A673 (cell line): ENCODE data around the gene CRACDL. TPM values are rescaled to one million over a fixed set of nuclear protein-coding genes. Genes with fewer than 3 reads are reported as not detected.

Source experiments
- BruUV-seq: library from RNA; stranded (reverse); fragments of 400-500 nt; replicated peaks from 2 replicates; lab custom pipeline; 2021; lab: Mats Ljungman, UMichigan
- CTCF ChIA-PET: fragments of 300-600 bp; sonication (Branson Sonifier 250); formaldehyde crosslinking; loops from one replicate; lab custom pipeline; 2022; ENCODE audit warnings: antibody characterized with exemption; lab: Charles Lee
- POLR2A ChIA-PET: fragments of 300-600 bp; sonication (Branson Sonifier 250); formaldehyde crosslinking; loops from one replicate; lab custom pipeline; 2022; ENCODE audit warnings: antibody characterized with exemption; ENCODE audit not compliant: low non-redundant PET; lab: Charles Lee
- DNase-seq: peaks from one replicate; pipeline ENCODE4 v3.0.0-alpha.2; 2015; ENCODE audit warnings: low spot score
- H3K27ac ChIP-seq: fragments of 200-600 bp; sonication (generic); 2 replicates; pipeline ENCODE4 v1.5.1; 2016; ENCODE audit warnings: mixed run types, low read depth, mild to moderate bottlenecking, mixed read lengths, antibody characterized with exemption, low read length; ENCODE audit not compliant: poor library complexity, severe bottlenecking
- H3K27me3 ChIP-seq: fragments of 200-600 bp; sonication (generic); replicated peaks from 2 replicates; pipeline ENCODE4 v1.6.1; 2017; ENCODE audit warnings: mixed run types, low read depth, mild to moderate bottlenecking, mixed read lengths, antibody characterized with exemption, low read length; ENCODE audit not compliant: insufficient read depth, poor library complexity
- H3K36me3 ChIP-seq: fragments of 200-600 bp; sonication (generic); 2 replicates; pipeline ENCODE4 v1.6.1; 2016; ENCODE audit warnings: mixed run types, mild to moderate bottlenecking, mixed read lengths, antibody characterized with exemption, low read length; ENCODE audit not compliant: insufficient read depth, poor library complexity, severe bottlenecking
- H3K4me1 ChIP-seq: fragments of 200-600 bp; sonication (generic); 2 replicates; pipeline ENCODE4 v1.6.1; 2017; ENCODE audit warnings: mixed run types, mild to moderate bottlenecking, mixed read lengths, antibody characterized with exemption, low read length; ENCODE audit not compliant: insufficient read depth, poor library complexity, severe bottlenecking
- H3K4me3 ChIP-seq: fragments of 200-600 bp; sonication (generic); 2 replicates; pipeline ENCODE4 v1.5.1; 2016; ENCODE audit warnings: low read depth, mixed run types, mild to moderate bottlenecking, mixed read lengths, low read length; ENCODE audit not compliant: poor library complexity, severe bottlenecking
- H3K9me3 ChIP-seq: fragments of 200-600 bp; sonication (generic); 2 replicates; pipeline ENCODE4 v1.6.1; 2016; ENCODE audit warnings: mixed run types, low read depth, mild to moderate bottlenecking, mixed read lengths, antibody characterized with exemption, low read length; ENCODE audit not compliant: poor library complexity, severe bottlenecking
- EZH2 ChIP-seq: fragments of 200-600 bp; sonication (generic); IDR thresholded peaks from 2 replicates; pipeline ENCODE4 v1.6.1; 2017; ENCODE audit warnings: borderline replicate concordance, low read depth, mild to moderate bottlenecking, mixed read lengths, antibody characterized with exemption, low read length; ENCODE audit not compliant: poor library complexity, severe bottlenecking
- intact Hi-C: fragments of 100-400 bp; cut with micrococcal nuclease; formaldehyde crosslinking; loops from one replicate; pipeline ENCODE4 v1.10.0; 2022; ENCODE audit not compliant: unreplicated experiment
- total RNA-seq: library from RNA; stranded (reverse); gene quantifications from 2 replicates; pipeline ENCODE4 v1.2.3, GENCODE V29; 2021
- TF ChIP-seq, protein P1 (sequence below): fragments of 300-800, 200-600 bp; sonication (generic); conservative IDR thresholded peaks from 2 replicates; pipeline ENCODE4 v1.5.1; 2017; ENCODE audit warnings: low read depth, mild to moderate bottlenecking, antibody characterized with exemption, low read length, moderate library complexity, mixed read lengths

Gene CRACDL
- total RNA-seq, 1 experiment from 2014 or later: not detected

DNA sequence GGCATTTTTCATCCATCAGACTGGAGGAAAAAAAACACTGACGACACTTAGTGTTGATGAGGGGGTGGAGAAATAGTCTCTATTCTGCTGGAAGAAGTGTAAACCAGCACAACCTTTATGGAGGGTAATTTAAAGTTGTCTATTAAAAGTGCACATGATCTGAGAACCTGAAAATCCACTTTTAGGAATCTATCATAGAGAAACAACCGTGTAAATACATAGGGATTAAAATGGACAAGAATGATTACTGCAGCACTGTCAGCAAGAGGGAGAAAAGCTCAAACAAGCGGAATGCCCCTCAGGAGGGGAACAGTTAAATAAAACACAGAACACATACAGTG, 125.5 kb downstream of the CRACDL start:
- H3K4me1 ChIP-seq: peaks cover 4% of the 10 kb centered on the region
- DNase-seq: no peak
- CTCF ChIA-PET: no interaction called here
- H3K27ac ChIP-seq: no peak overlapping the region
- H3K9me3 ChIP-seq: no peaks in the 10 kb centered on the region
- BruUV-seq: no TSS peak
- intact Hi-C loops: no loop called here
- TF ChIP-seq, protein P1, sequence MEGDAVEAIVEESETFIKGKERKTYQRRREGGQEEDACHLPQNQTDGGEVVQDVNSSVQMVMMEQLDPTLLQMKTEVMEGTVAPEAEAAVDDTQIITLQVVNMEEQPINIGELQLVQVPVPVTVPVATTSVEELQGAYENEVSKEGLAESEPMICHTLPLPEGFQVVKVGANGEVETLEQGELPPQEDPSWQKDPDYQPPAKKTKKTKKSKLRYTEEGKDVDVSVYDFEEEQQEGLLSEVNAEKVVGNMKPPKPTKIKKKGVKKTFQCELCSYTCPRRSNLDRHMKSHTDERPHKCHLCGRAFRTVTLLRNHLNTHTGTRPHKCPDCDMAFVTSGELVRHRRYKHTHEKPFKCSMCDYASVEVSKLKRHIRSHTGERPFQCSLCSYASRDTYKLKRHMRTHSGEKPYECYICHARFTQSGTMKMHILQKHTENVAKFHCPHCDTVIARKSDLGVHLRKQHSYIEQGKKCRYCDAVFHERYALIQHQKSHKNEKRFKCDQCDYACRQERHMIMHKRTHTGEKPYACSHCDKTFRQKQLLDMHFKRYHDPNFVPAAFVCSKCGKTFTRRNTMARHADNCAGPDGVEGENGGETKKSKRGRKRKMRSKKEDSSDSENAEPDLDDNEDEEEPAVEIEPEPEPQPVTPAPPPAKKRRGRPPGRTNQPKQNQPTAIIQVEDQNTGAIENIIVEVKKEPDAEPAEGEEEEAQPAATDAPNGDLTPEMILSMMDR: no peak
- TF ChIP-seq EZH2: no peak
- no peaks in the 10 kb centered on the region for H3K36me3 ChIP-seq
- peaks cover 10% of the 10 kb centered on the region for H3K27me3 ChIP-seq
- POLR2A ChIA-PET: no interaction called here
- no peak overlapping the region for H3K4me3 ChIP-seq

DNA sequence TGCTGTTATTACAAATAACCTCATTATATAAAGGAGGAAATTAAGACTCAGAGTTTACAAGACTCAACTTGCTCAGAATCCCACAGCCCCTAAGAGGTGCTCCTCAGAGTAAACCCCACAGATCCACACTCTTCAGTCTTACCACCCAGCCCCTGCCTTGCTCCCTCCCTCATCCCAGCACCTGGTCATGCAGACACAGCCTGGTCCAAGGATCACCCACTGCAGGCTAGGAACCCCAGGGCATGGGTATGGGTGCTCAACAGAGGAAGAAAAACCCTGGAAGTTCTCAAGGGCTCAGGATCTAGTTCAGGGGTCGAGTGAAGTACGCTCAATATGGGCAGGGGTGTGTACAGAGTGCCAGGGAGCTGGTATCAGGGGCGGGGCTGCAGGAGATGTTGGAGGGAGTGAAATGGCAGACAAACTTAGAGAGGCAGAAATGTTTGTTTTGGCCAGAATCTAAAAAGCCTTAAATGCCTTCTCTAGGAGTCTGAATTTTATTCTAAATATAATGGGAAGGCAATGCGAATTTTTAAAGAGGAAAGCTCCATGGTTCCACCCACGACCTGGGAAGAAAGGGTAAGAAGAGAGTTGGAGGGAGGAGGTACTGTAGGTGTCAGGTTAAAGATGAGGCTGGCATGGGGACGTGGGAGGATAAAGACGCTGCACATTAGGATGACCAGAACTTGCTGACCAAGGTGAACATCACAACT, 126.0 kb downstream of the CRACDL start:
- CTCF ChIA-PET: no interaction called here
- Histone ChIP-seq H3K27me3 (peaks cover 10% of the 10 kb centered on the region), H3K4me3 (no peak overlapping the region), H3K36me3 (no peaks in the 10 kb centered on the region), H3K27ac (no peak overlapping the region), H3K4me1 (peaks cover 6% of the 10 kb centered on the region), H3K9me3 (no peaks in the 10 kb centered on the region)
- intact Hi-C loops: no loop called here
- DNase-seq: no peak
- BruUV-seq: no TSS peak
- TF ChIP-seq, protein P1: no peak
- TF ChIP-seq EZH2: no peak
- POLR2A ChIA-PET: no interaction called here

DNA sequence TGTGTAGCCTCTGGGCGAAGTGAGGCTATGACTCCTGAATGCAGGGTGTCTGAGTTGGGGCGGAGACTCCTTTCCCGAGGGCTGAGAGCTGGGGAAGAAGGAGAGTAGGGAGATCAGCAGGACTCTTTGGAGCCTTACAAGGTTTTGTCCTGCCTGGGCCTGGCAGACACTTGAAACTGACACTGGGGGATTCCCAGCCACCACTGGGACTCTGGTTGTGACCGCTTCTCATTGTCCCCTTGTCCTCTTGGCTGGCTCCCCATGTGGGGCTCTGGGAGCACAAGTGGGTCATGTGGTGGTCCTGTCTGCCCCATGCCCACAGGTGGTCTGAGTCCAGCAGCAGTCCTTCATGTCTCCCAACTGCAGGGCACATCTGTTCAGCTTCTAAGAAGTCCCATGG, 126.9 kb downstream of the CRACDL start:
- H3K27ac ChIP-seq: no peak overlapping the region
- intact Hi-C loops: no loop called here
- peaks cover 6% of the 10 kb centered on the region for H3K4me1 ChIP-seq
- peaks cover 5% of the 10 kb centered on the region for H3K27me3 ChIP-seq
- ChIA-PET POLR2A (no interaction called here), CTCF (no interaction called here)
- no peak for DNase-seq
- H3K4me3 ChIP-seq: no peak overlapping the region
- H3K36me3 ChIP-seq: no peaks in the 10 kb centered on the region
- BruUV-seq: no TSS peak
- H3K9me3 ChIP-seq: no peaks in the 10 kb centered on the region
- TF ChIP-seq, protein P1: no peak
- TF ChIP-seq EZH2: no peak
